IMR-90 (cell line): ENCODE measurements around the gene ESF1. TPM values are rescaled to one million over a fixed set of nuclear protein-coding genes. Genes with fewer than 3 reads are reported as not detected.

Experiments used
- ATAC-seq: fragments of 200-7000 bp; cut with Tn5 transposase; 2 replicates; pipeline ENCODE4 v1.9.1; 2020; ENCODE audit warnings: low read depth, mild to moderate bottlenecking, moderate library complexity
- BruUV-seq: library from RNA; stranded (reverse); fragments of 400-500 nt; replicated peaks from 2 replicates; lab custom pipeline; 2021; lab: Mats Ljungman, UMichigan
- CTCF ChIA-PET: fragments of 300-600 bp; formaldehyde crosslinking; extraction: SDS; loops from one replicate; lab custom pipeline; 2021; ENCODE audit warnings: antibody characterized with exemption; lab: Yijun Ruan, JAX
- POLR2A ChIA-PET: fragments of 300-600 bp; sonication (Branson Sonifier 250); formaldehyde crosslinking; loops from one replicate; lab custom pipeline; 2022; ENCODE audit warnings: antibody characterized with exemption; ENCODE audit not compliant: unreplicated experiment; lab: Charles Lee
- DNase-seq: peaks from one replicate; pipeline ENCODE4 v3.0.0; 2013
- H2AFZ ChIP-seq: replicated peaks from 2 replicates; pipeline ENCODE3; 2013; ENCODE audit warnings: low read length, mild to moderate bottlenecking; ENCODE audit not compliant: poor library complexity
- H2AK5ac ChIP-seq: 2 replicates; pipeline ENCODE4 v1.6.1; 2013; ENCODE audit warnings: low read depth, low read length, inconsistent platforms
- H2AK9ac ChIP-seq: replicated peaks from 2 replicates; pipeline ENCODE3; 2013; ENCODE audit warnings: mild to moderate bottlenecking, low read depth, low read length, moderate library complexity; ENCODE audit not compliant: poor library complexity
- H2BK120ac ChIP-seq: 2 replicates; pipeline ENCODE4 v1.6.1; 2013; ENCODE audit warnings: low read depth, low read length, inconsistent platforms
- H2BK15ac ChIP-seq: 3 replicates; pipeline ENCODE4 v1.6.1; 2013; ENCODE audit warnings: low read depth, low read length, inconsistent platforms
- H2BK20ac ChIP-seq: 2 replicates; pipeline ENCODE4 v1.6.1; 2013; ENCODE audit warnings: low read depth, mild to moderate bottlenecking, inconsistent platforms, low read length, moderate library complexity
- H2BK5ac ChIP-seq: 2 replicates; pipeline ENCODE4 v1.6.1; 2013; ENCODE audit warnings: mild to moderate bottlenecking, low read depth, low read length, inconsistent platforms; ENCODE audit not compliant: poor library complexity, severe bottlenecking
- H3K14ac ChIP-seq: replicated peaks from 2 replicates; pipeline ENCODE4 v1.6.1; 2013; ENCODE audit warnings: low read depth, low read length, inconsistent platforms
- H3K18ac ChIP-seq: 2 replicates; pipeline ENCODE4 v1.6.1; 2013; ENCODE audit warnings: low read depth, low read length, control low read depth
- H3K23ac ChIP-seq: 2 replicates; pipeline ENCODE4 v1.6.1; 2013; ENCODE audit warnings: low read depth, low read length, inconsistent platforms
- H3K27ac ChIP-seq: 2 replicates; pipeline ENCODE4 v1.5.1; 2013; ENCODE audit warnings: mild to moderate bottlenecking, control low read depth, low read length; ENCODE audit not compliant: insufficient read depth
- H3K27me3 ChIP-seq: 2 replicates; pipeline ENCODE4 v1.6.1; 2013; ENCODE audit warnings: low read length; ENCODE audit not compliant: control insufficient read depth, insufficient read depth
- H3K36me3 ChIP-seq: 2 replicates; pipeline ENCODE4 v1.6.1; 2013; ENCODE audit warnings: low read length, mixed read lengths; ENCODE audit not compliant: control insufficient read depth, insufficient read depth
- H3K4ac ChIP-seq: 2 replicates; pipeline ENCODE4 v1.6.1; 2013; ENCODE audit warnings: low read depth, low read length, inconsistent platforms
- H3K4me1 ChIP-seq: 2 replicates; pipeline ENCODE4 v1.6.1; 2013; ENCODE audit warnings: low read length, mixed read lengths; ENCODE audit not compliant: control insufficient read depth, insufficient read depth
- H3K4me2 ChIP-seq: 2 replicates; pipeline ENCODE4 v1.6.1; 2013; ENCODE audit warnings: low read depth, mild to moderate bottlenecking, control low read depth, low read length, moderate library complexity
- H3K4me3 ChIP-seq: 2 replicates; pipeline ENCODE4 v1.5.1; 2013; ENCODE audit warnings: low read depth, mild to moderate bottlenecking, control low read depth, low read length, moderate library complexity; ENCODE audit not compliant: insufficient read depth
- H3K56ac ChIP-seq: 2 replicates; pipeline ENCODE4 v1.6.1; 2013; ENCODE audit warnings: low read length, inconsistent platforms; ENCODE audit not compliant: insufficient read depth; ENCODE audit errors: extremely low read depth
- H3K79me1 ChIP-seq, 2 experiments: 2 replicates each; pipeline ENCODE4 v1.6.1; 2013; ENCODE audit warnings: low read length in 2 of 2, inconsistent platforms in 1 of 2, low read depth in 1 of 2
- H3K9ac ChIP-seq: 2 replicates; pipeline ENCODE4 v1.6.1; 2013; ENCODE audit warnings: low read depth, low read length, control low read depth
- H3K9me1 ChIP-seq: 2 replicates; pipeline ENCODE4 v1.6.1; 2013; ENCODE audit warnings: low read length, inconsistent platforms; ENCODE audit not compliant: insufficient read depth
- H3K9me3 ChIP-seq: 2 replicates; pipeline ENCODE4 v1.6.1; 2013; ENCODE audit warnings: low read length; ENCODE audit not compliant: control insufficient read depth, insufficient read depth
- H4K20me1 ChIP-seq: 2 replicates; pipeline ENCODE4 v1.6.1; 2013; ENCODE audit warnings: low read length, inconsistent platforms; ENCODE audit not compliant: insufficient read depth
- H4K5ac ChIP-seq: 2 replicates; pipeline ENCODE4 v1.6.1; 2013; ENCODE audit warnings: mild to moderate bottlenecking, low read depth, low read length, control low read depth
- H4K8ac ChIP-seq, 2 experiments: 2 replicates each; pipeline ENCODE4 v1.6.1; 2013; ENCODE audit warnings: low read depth in 2 of 2, low read length in 2 of 2, control low read depth in 1 of 2, inconsistent platforms in 1 of 2
- H4K91ac ChIP-seq: 2 replicates; pipeline ENCODE4 v1.6.1; 2013; ENCODE audit warnings: low read depth, low read length, inconsistent platforms; ENCODE audit not compliant: insufficient read depth
- BHLHE40 ChIP-seq: fragments of 150-350 bp; IDR thresholded peaks from 2 replicates; pipeline ENCODE4 v1.6.1; 2016; ENCODE audit warnings: mild to moderate bottlenecking, low read depth, low read length
- CEBPB ChIP-seq: IDR thresholded peaks from 2 replicates; pipeline ENCODE4 v1.6.1; 2012; ENCODE audit warnings: low read depth, low read length, improper control_type of control experiment
- CHD1 ChIP-seq: IDR thresholded peaks from 2 replicates; pipeline ENCODE4 v1.6.1; 2012; ENCODE audit warnings: low read depth, low read length, improper control_type of control experiment
- CTCF ChIP-seq: conservative IDR thresholded peaks from 2 replicates; pipeline ENCODE4 v1.5.1; 2012; ENCODE audit warnings: mild to moderate bottlenecking, low read depth, low read length, improper control_type of control experiment
- ELK1 ChIP-seq: fragments of 150-350 bp; IDR thresholded peaks from 2 replicates; pipeline ENCODE4 v1.6.1; 2016; ENCODE audit warnings: low read depth, mild to moderate bottlenecking, low read length, moderate library complexity, borderline replicate concordance
- FOS ChIP-seq: fragments of 150-350 bp; IDR thresholded peaks from 2 replicates; pipeline ENCODE4 v1.6.1; 2016; ENCODE audit warnings: low read depth, low read length
- MAFK ChIP-seq: IDR thresholded peaks from 2 replicates; pipeline ENCODE4 v1.6.1; 2012; ENCODE audit warnings: low read depth, low read length, improper control_type of control experiment
- MAZ ChIP-seq: IDR thresholded peaks from 2 replicates; pipeline ENCODE4 v1.6.1; 2012; ENCODE audit warnings: low read depth, mild to moderate bottlenecking, low read length, improper control_type of control experiment, moderate library complexity, borderline replicate concordance
- MXI1 ChIP-seq: IDR thresholded peaks from 2 replicates; pipeline ENCODE4 v1.6.1; 2012; ENCODE audit warnings: low read depth, mild to moderate bottlenecking, low read length, moderate library complexity, borderline replicate concordance
- NFE2L2 ChIP-seq: fragments of 150-350 bp; IDR thresholded peaks from 2 replicates; pipeline ENCODE4 v1.6.1; 2016; ENCODE audit warnings: low read depth, mild to moderate bottlenecking, low read length
- POLR2A ChIP-seq: IDR thresholded peaks from 2 replicates; pipeline ENCODE4 v1.6.1; 2012; ENCODE audit warnings: mild to moderate bottlenecking, low read depth, low read length
- RAD21 ChIP-seq: IDR thresholded peaks from 2 replicates; pipeline ENCODE4 v1.6.1; 2012; ENCODE audit warnings: low read length, improper control_type of control experiment
- RCOR1 ChIP-seq: IDR thresholded peaks from 2 replicates; pipeline ENCODE4 v1.6.1; 2012; ENCODE audit warnings: mild to moderate bottlenecking, low read length, improper control_type of control experiment; ENCODE audit not compliant: insufficient replicate concordance
- RFX5 ChIP-seq: IDR thresholded peaks from 2 replicates; pipeline ENCODE4 v1.8.0; 2012; ENCODE audit warnings: low read depth, mild to moderate bottlenecking, low read length, moderate library complexity
- SMC3 ChIP-seq: fragments of 150-350 bp; IDR thresholded peaks from 2 replicates; pipeline ENCODE4 v1.6.1; 2016; ENCODE audit warnings: low read depth, mild to moderate bottlenecking, antibody characterized with exemption, low read length, moderate library complexity
- USF2 ChIP-seq: fragments of 150-350 bp; IDR thresholded peaks from 2 replicates; pipeline ENCODE4 v1.6.1; 2017; ENCODE audit warnings: mild to moderate bottlenecking, antibody characterized with exemption, low read length, low read depth
- dilution Hi-C: fragments of 300-500 bp; cut with HindIII; formaldehyde crosslinking; loops from one replicate; pipeline ENCODE4 v1.14.3; 2018; ENCODE audit warnings: low sequenced_read_pairs; ENCODE audit not compliant: unreplicated experiment
- in situ Hi-C: fragments of 300-500 bp; cut with MboI; formaldehyde crosslinking; loops from 3 replicates; pipeline ENCODE4 v1.14.3; 2019; ENCODE audit warnings: low sequenced_read_pairs, inconsistent platforms, mixed read lengths
- intact Hi-C: fragments of 100-400 bp; cut with micrococcal nuclease; formaldehyde crosslinking; loops from 2 replicates; pipeline ENCODE4 v1.10.0; 2022
- polyA plus RNA-seq, 3 experiments: library from polyadenylated mRNA; depleted of rRNA; stranded (reverse); fragments of >200 nt; gene quantifications; 2 replicates each; pipeline ENCODE4 v1.2.3, GENCODE V29; 2012; ENCODE audit warnings: low replicate concordance in 1 of 3
- total RNA-seq: library from RNA; depleted of rRNA; stranded (reverse); fragments of >200 nt; gene quantifications from 2 replicates; pipeline ENCODE4 v1.2.3, GENCODE V29; 2012

ESF1 gene
- total and polyA plus RNA-seq, 2 of the 4 experiments (the other 2 are of a cell fraction) = 2.6 to 2.7 TPM

DNA sequence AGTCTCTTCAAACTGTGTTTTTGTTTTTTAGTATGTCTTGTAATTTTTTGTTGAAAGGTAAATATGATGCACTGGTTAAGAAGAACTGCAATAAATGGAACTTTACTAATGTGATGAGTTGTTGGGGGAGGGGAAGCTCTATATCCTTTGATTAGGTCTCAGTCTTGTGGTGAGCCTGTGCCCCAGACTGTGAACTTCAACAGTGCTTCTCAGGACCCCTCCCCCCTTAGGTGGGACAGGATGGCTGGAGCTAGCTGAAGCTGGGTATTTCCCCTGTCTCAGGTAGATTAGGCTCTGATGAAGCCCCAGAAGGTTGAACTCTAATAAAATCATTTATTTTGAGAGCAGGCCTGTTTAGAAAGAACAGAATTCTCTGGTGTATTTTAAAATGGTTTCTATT is 114.6 kb downstream of the ESF1 start:
- Histone ChIP-seq H2BK20ac (no peak overlapping the region), H3K18ac (no peak overlapping the region), H3K9me3 (no peaks in the 10 kb centered on the region), H2BK15ac (no peak overlapping the region), H4K8ac (no peak overlapping the region), H2AK9ac (no peak overlapping the region), H2BK120ac (no peak overlapping the region), H3K23ac (no peak overlapping the region), H4K20me1 (no peaks in the 10 kb centered on the region), H3K9me1 (no peaks in the 10 kb centered on the region), H2BK5ac (no peak overlapping the region), H3K27me3 (no peaks in the 10 kb centered on the region; the same call in none of the 2 replicates), H2AFZ (no peak overlapping the region), H3K36me3 (no peaks in the 10 kb centered on the region), H2AK5ac (no peak overlapping the region), H3K27ac (no peak overlapping the region), H3K4me1 (no peaks in the 10 kb centered on the region), H3K4me3 (no peak overlapping the region), H3K4ac (no peak overlapping the region), H3K56ac (no peak overlapping the region), H4K91ac (no peak overlapping the region), H3K14ac (no peak overlapping the region), H3K4me2 (no peak overlapping the region), H4K5ac (no peak overlapping the region), H3K9ac (no peak overlapping the region), H3K79me1 (no peaks in the 10 kb centered on the region)
- POLR2A ChIA-PET = no interaction called here
- TF ChIP-seq RCOR1 (no peak), MAFK (no peak), ELK1 (no peak), USF2 (no peak), NFE2L2 (no peak), SMC3 (no peak), MXI1 (no peak), RFX5 (no peak), BHLHE40 (no peak), RAD21 (no peak), POLR2A (no peak), CHD1 (no peak), MAZ (no peak), CTCF (no peak), FOS (no peak), CEBPB (no peak)
- intact Hi-C loops = no loop called here
- DNase-seq = no peak
- in situ Hi-C loops = no loop called here
- ATAC-seq = no peak
- dilution Hi-C loops = no loop called here
- CTCF ChIA-PET = no interaction called here
- BruUV-seq = no TSS peak
